Dendritic cell treated with granulocyte-macrophage colony-stimulating factor and Interleukin-4, amounts not matched to agents 40 ng/mL and 50 ng/mL, for 4 days (primary cell): ENCODE measurements around the gene RPL10.
A peak's percentile ranks its signal among the peaks of the same experiment; 100 is the strongest.

ENCODE experiments used
- H3K27ac Mint-ChIP-seq: one replicate; pipeline ENCODE4 v1.8.0; 2022; ENCODE audit warnings: mild to moderate bottlenecking, mixed read lengths
- H3K27me3 Mint-ChIP-seq: one replicate; pipeline ENCODE4 v1.8.0; 2022; ENCODE audit warnings: mild to moderate bottlenecking, mixed read lengths
- H3K36me3 Mint-ChIP-seq: one replicate; pipeline ENCODE4 v1.8.0; 2022; ENCODE audit warnings: low read depth, mixed read lengths
- H3K4me1 Mint-ChIP-seq: one replicate; pipeline ENCODE4 v1.8.0; 2022; ENCODE audit warnings: low read depth, mixed read lengths
- H3K4me3 Mint-ChIP-seq: one replicate; pipeline ENCODE4 v1.8.0; 2022; ENCODE audit warnings: mild to moderate bottlenecking, moderate library complexity, mixed read lengths
- H3K9me3 Mint-ChIP-seq: one replicate; pipeline ENCODE4 v1.8.0; 2022; ENCODE audit warnings: mixed read lengths
- intact Hi-C: fragments of 100-400 bp; cut with micrococcal nuclease; formaldehyde crosslinking; loops from one replicate; pipeline ENCODE4 v1.15.0; 2022

The RPL10 gene

GRCh38 chrX:154441984-154442707 lies 44.0 kb downstream of the RPL10 start:
- intact Hi-C loops: no loop called here
- peak overlapping the region; percentile 87 for H3K27ac Mint-ChIP-seq
- no peak overlapping the region for H3K4me3 Mint-ChIP-seq
- H3K4me1 Mint-ChIP-seq: peaks cover 59% of the 10 kb centered on the region
- H3K9me3 Mint-ChIP-seq: no peaks in the 10 kb centered on the region
- H3K27me3 Mint-ChIP-seq: no peaks in the 10 kb centered on the region
- peaks cover 77% of the 10 kb centered on the region for H3K36me3 Mint-ChIP-seq

- H3K9me3 Mint-ChIP-seq: no peaks in the 10 kb centered on the region
- H3K27me3 Mint-ChIP-seq: no peaks in the 10 kb centered on the region
- H3K4me1 Mint-ChIP-seq: peaks cover 51% of the 10 kb centered on the region
- H3K4me3 Mint-ChIP-seq: peak overlapping the region; percentile 76
- peaks cover 77% of the 10 kb centered on the region for H3K36me3 Mint-ChIP-seq
- H3K27ac Mint-ChIP-seq: peak overlapping the region; percentile 87
- intact Hi-C loops: no loop called here
These were observed 45.3 kb downstream of the RPL10 start for GRCh38 chrX:154443479-154443910.

GRCh38 chrX:154443992-154444754 lies 46.0 kb downstream of the RPL10 start, which contains the start of gene FAM50A:
Gene FAM50A (plus strand): TSS chrX:154444141. CDS start chrX:154444236, 95 bp downstream.
- intact Hi-C loops: no loop called here
- H3K9me3 Mint-ChIP-seq: no peaks in the 10 kb centered on the region
- H3K27me3 Mint-ChIP-seq: no peaks in the 10 kb centered on the region
- peaks cover 45% of the 10 kb centered on the region for H3K4me1 Mint-ChIP-seq
- H3K4me3 Mint-ChIP-seq: peak within 1 kb of the TSS; percentile 83
- H3K27ac Mint-ChIP-seq: peak within 1 kb of the TSS; percentile 87
- H3K36me3 Mint-ChIP-seq: peaks cover 77% of the 10 kb centered on the region

- Mint-ChIP-seq H3K27me3 (no peaks in the 10 kb centered on the region), H3K27ac (peak overlapping the region; percentile 87), H3K36me3 (peaks cover 77% of the 10 kb centered on the region), H3K4me1 (peaks cover 45% of the 10 kb centered on the region), H3K4me3 (peak overlapping the region; percentile 83), H3K9me3 (no peaks in the 10 kb centered on the region)
- intact Hi-C loops: no loop called here
These were observed 46.6 kb downstream of the RPL10 start for GRCh38 chrX:154444755-154445246.

GRCh38 chrX:154445776-154446175 lies 47.6 kb downstream of the RPL10 start:
- Mint-ChIP-seq H3K27ac (peak overlapping the region; percentile 65), H3K4me1 (peaks cover 45% of the 10 kb centered on the region), H3K4me3 (peak overlapping the region; percentile 21), H3K36me3 (peaks cover 77% of the 10 kb centered on the region), H3K27me3 (no peaks in the 10 kb centered on the region), H3K9me3 (no peaks in the 10 kb centered on the region)
- intact Hi-C loops: no loop called here

- Mint-ChIP-seq H3K4me1 (peaks cover 43% of the 10 kb centered on the region), H3K36me3 (peaks cover 76% of the 10 kb centered on the region), H3K9me3 (no peaks in the 10 kb centered on the region), H3K27me3 (no peaks in the 10 kb centered on the region), H3K27ac (peak overlapping the region; percentile 65), H3K4me3 (peak overlapping the region; percentile 21)
- intact Hi-C loops: no loop called here
These were observed 48.3 kb downstream of the RPL10 start for GRCh38 chrX:154446430-154446829.

- Mint-ChIP-seq H3K27me3 (no peaks in the 10 kb centered on the region), H3K4me3 (no peak overlapping the region), H3K36me3 (peaks cover 76% of the 10 kb centered on the region), H3K9me3 (no peaks in the 10 kb centered on the region), H3K27ac (no peak overlapping the region), H3K4me1 (peaks cover 25% of the 10 kb centered on the region)
- intact Hi-C loops: no loop called here
These were observed 50.3 kb downstream of the RPL10 start for GRCh38 chrX:154448484-154448883.

- Mint-ChIP-seq H3K9me3 (no peaks in the 10 kb centered on the region), H3K27ac (no peak overlapping the region), H3K27me3 (peaks cover 3% of the 10 kb centered on the region), H3K36me3 (peaks cover 85% of the 10 kb centered on the region), H3K4me1 (peaks cover 22% of the 10 kb centered on the region), H3K4me3 (no peak overlapping the region)
- intact Hi-C loops: loop anchor here (10.0 kb wide), 1 partner anchor 45 kb away; the partner anchor contains the start of gene DNASE1L1
These were observed 51.4 kb downstream of the RPL10 start for GRCh38 chrX:154449618-154450017.

- Mint-ChIP-seq H3K9me3 (no peaks in the 10 kb centered on the region), H3K4me3 (no peak overlapping the region), H3K27me3 (peaks cover 3% of the 10 kb centered on the region), H3K36me3 (peaks cover 87% of the 10 kb centered on the region), H3K27ac (no peak overlapping the region), H3K4me1 (peaks cover 15% of the 10 kb centered on the region)
- intact Hi-C loops: loop anchor here (10.0 kb wide), 1 partner anchor 46 kb away; the partner anchor contains the start of gene DNASE1L1
These were observed 52.1 kb downstream of the RPL10 start for GRCh38 chrX:154450312-154450711.
